HepG2 (cell line): ENCODE measurements around the gene TBC1D24. TPM values are rescaled to one million over a fixed set of nuclear protein-coding genes. Genes with fewer than 3 reads are reported as not detected.

Experiments used
- GABPA ChIP-seq, 2 experiments: IDR thresholded peaks; 2 replicates each; pipeline ENCODE4 v1.6.1; 2011 to 2016; ENCODE audit warnings: low read depth in 2 of 2, low read length in 1 of 2, missing biosample characterization in 1 of 2, missing genetic modification characterization in 1 of 2
- GTF2F1 ChIP-seq: fragments of 150-350 bp; IDR thresholded peaks from 2 replicates; pipeline ENCODE4 v1.6.1; 2014; ENCODE audit warnings: low read length
- HMGA1 ChIP-seq: sonication (generic); formaldehyde crosslinking; conservative IDR thresholded peaks from 2 replicates; pipeline ENCODE4 v1.4.0; 2020; ENCODE audit warnings: missing genetic modification reagents
- IRX3 ChIP-seq: sonication (generic); formaldehyde crosslinking; IDR thresholded peaks from 2 replicates; pipeline ENCODE4 v1.8.1; 2023; ENCODE audit warnings: mild to moderate bottlenecking, low read depth, missing genetic modification reagents, borderline replicate concordance
- KDM3A ChIP-seq: IDR thresholded peaks from 2 replicates; pipeline ENCODE4 v1.6.1; 2018; ENCODE audit warnings: low read depth, missing compliant biosample characterization
- KDM6A ChIP-seq: IDR thresholded peaks from 2 replicates; pipeline ENCODE4 v1.6.1; 2016; ENCODE audit warnings: low read depth
- KLF16 ChIP-seq, 2 experiments: sonication (generic) in 1 of 2; formaldehyde crosslinking in 1 of 2; IDR thresholded peaks; 2 replicates each; pipeline versions ENCODE4 v1.6.1 to v1.8.0; 2016 to 2023; ENCODE audit warnings: missing genetic modification reagents in 2 of 2, missing compliant biosample characterization in 1 of 2
- LBX2 ChIP-seq: sonication (generic); formaldehyde crosslinking; IDR thresholded peaks from 2 replicates; pipeline ENCODE4 v1.5.0; 2020; ENCODE audit warnings: missing genetic modification reagents, mild to moderate bottlenecking, borderline replicate concordance
- MED8 ChIP-seq: sonication (generic); formaldehyde crosslinking; IDR thresholded peaks from 2 replicates; pipeline ENCODE4 v1.8.1; 2023; ENCODE audit warnings: mild to moderate bottlenecking, missing genetic modification reagents; ENCODE audit not compliant: insufficient replicate concordance
- MIXL1 ChIP-seq: IDR thresholded peaks from 2 replicates; pipeline ENCODE4 v1.6.1; 2016
- NCOA1 ChIP-seq: sonication (generic); formaldehyde crosslinking; IDR thresholded peaks from 2 replicates; pipeline ENCODE4 v1.9.0; 2021; ENCODE audit warnings: missing genetic modification reagents
- NPAS2 ChIP-seq: sonication (generic); formaldehyde crosslinking; IDR thresholded peaks from 2 replicates; pipeline ENCODE4 v1.8.0; 2022; ENCODE audit warnings: mild to moderate bottlenecking, missing genetic modification reagents, borderline replicate concordance
- SMC3 ChIP-seq: IDR thresholded peaks from 2 replicates; pipeline ENCODE4 v1.6.1; 2011; ENCODE audit warnings: low read length, improper control_type of control experiment
- SNRNP70 ChIP-seq: fragments of 200-400 bp; formaldehyde crosslinking; IDR thresholded peaks from 2 replicates; pipeline ENCODE4 v1.6.1; 2017; ENCODE audit warnings: mild to moderate bottlenecking, low read depth, low read length, moderate library complexity
- ZNF280B ChIP-seq: sonication (generic); formaldehyde crosslinking; IDR thresholded peaks from 2 replicates; pipeline ENCODE4 v1.5.0; 2020; ENCODE audit warnings: missing genetic modification reagents, mild to moderate bottlenecking, borderline replicate concordance
- ZNF557 ChIP-seq: sonication (generic); formaldehyde crosslinking; IDR thresholded peaks from 2 replicates; pipeline ENCODE4 v1.4.0; 2020; ENCODE audit warnings: missing genetic modification reagents
- ZNF580 ChIP-seq: IDR thresholded peaks from 2 replicates; pipeline ENCODE4 v1.6.1; 2016; ENCODE audit warnings: low read depth, borderline replicate concordance
- ZNF598 ChIP-seq: sonication (generic); formaldehyde crosslinking; IDR thresholded peaks from 2 replicates; pipeline ENCODE4 v1.5.1; 2020; ENCODE audit warnings: mild to moderate bottlenecking, missing genetic modification reagents, borderline replicate concordance
- ZNF614 ChIP-seq: IDR thresholded peaks from 2 replicates; pipeline ENCODE4 v1.6.1; 2018; ENCODE audit warnings: missing biosample characterization, missing genetic modification reagents, inconsistent platforms, borderline replicate concordance
- polyA plus RNA-seq, 8 experiments: library from polyadenylated mRNA; depleted of rRNA in 3 of 8; stranded (reverse) in 7 of 8; unstranded in 1 of 8; fragments of >200 nt; fragmentation: Illumina TruSeq in 4 of 8; extraction: Trizol in 4 of 8; gene quantifications; 2 replicates each; pipeline versions ENCODE4 v1.2.1 to v1.2.3, GENCODE V29; 2011 to 2016; ENCODE audit warnings: low read depth in 4 of 8, missing spikeins in 1 of 8, mixed read lengths in 1 of 8; ENCODE audit not compliant: insufficient read depth in 1 of 8
- total RNA-seq, 5 experiments: library from RNA; depleted of rRNA; stranded (reverse); fragments of >200 nt; fragmentation: Illumina TruSeq; extraction: Trizol; gene quantifications; 2 replicates each; pipeline ENCODE4 v1.2.3, GENCODE V29; 2016; ENCODE audit warnings: low read depth in 1 of 5
- TF ChIP-seq, protein P1 (sequence below): sonication (generic); formaldehyde crosslinking; IDR thresholded peaks from 2 replicates; pipeline ENCODE4 v1.4.0; 2020; ENCODE audit warnings: mild to moderate bottlenecking, missing genetic modification reagents
- TF ChIP-seq, protein P2 (sequence below): sonication (generic); formaldehyde crosslinking; IDR thresholded peaks from 2 replicates; pipeline ENCODE4 v1.9.0; 2021; ENCODE audit warnings: missing genetic modification reagents, borderline replicate concordance
- TF ChIP-seq, protein P3 (sequence below): sonication (generic); formaldehyde crosslinking; IDR thresholded peaks from 2 replicates; pipeline ENCODE4 v1.8.0; 2022; ENCODE audit warnings: low read depth, missing genetic modification reagents

TBC1D24 gene
- total and polyA plus RNA-seq, 2 of the 13 experiments (the other 11 are each of a cell fraction or from before 2014, with no cell fraction given), result 7.7 to 13.7 TPM

DNA sequence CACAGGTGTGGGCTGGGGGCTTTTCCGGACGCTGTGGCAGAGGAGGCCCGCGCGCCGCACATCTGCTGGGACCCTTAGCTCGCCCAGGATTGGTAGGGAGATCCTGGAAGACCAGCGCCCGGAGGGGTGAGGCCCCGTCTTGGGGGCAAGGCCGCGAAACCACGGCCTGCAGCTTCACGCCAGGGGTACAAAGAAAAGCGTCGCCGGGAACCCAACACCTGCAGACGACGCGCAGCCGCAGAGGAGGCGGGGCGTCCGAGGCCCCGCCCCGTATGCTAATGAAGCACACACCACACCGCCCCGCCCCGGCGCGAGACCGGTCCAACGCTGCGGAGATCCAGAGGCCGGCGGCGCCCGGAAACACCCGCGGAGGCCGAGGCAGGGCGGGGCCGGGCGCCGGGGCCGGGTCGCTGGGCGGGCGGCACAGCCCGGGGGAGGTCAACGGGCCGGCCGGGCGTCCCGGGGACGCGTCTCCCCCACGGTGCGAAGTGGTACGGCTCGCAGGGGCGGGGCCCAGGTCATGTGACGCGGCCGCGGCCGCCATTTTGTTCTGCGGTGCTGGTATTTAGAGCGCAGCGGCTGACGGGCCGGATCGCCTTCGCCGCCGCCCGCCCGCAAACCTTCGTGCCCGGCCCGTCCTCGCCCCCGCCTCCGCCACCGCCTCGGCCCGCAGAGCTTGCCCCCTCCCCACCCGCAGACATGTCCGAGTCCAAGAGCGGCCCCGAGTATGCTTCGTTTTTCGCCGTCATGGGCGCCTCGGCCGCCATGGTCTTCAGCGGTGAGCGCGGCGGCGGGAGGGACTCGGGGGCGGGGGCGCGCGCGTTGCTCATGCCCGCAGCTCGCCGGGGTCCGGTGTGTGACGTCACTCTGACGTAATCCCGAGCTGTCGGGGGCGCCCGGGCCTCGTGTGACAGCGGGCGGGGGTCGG, 38.7 kb downstream of the TBC1D24 start, which contains the start of gene ATP6V0C (continued):
- TF ChIP-seq ZNF557 (CRISPR knock-in tag) (no peak), SMC3 (no peak), ZNF280B (CRISPR knock-in tag) (no peak), GTF2F1 (0 out of 2 replicates have a peak, but pooled peaks have one; percentile 34), KDM6A (CRISPR knock-in tag) (0 out of 2 replicates have a peak, but pooled peaks have one; percentile 24), GABPA (IDR thresholded peaks at IDR 0.05; ENCODE audit: low read depth, low read length) (peak; percentile 37; the same call in 1 of the 2 replicates), GABPA (CRISPR knock-in tag; IDR thresholded peaks at IDR 0.05; ENCODE audit: low read depth) (no peak), ZNF598 (CRISPR knock-in tag) (no peak), KLF16 (CRISPR knock-in tag; IDR thresholded peaks at IDR 0.05) (peak in 1 of 2 experiments; percentile 55; a peak in 1 of 4 replicates), NPAS2 (no peak), SNRNP70 (no peak), NCOA1 (CRISPR knock-in tag) (no peak), ZNF614 (CRISPR knock-in tag) (0 out of 2 replicates have a peak, but pooled peaks have one; percentile 22), LBX2 (CRISPR knock-in tag) (no peak), IRX3 (CRISPR knock-in tag) (0 out of 2 replicates have a peak, but pooled peaks have one; percentile 19), ZNF580 (CRISPR knock-in tag) (0 out of 2 replicates have a peak, but pooled peaks have one; percentile 31), MIXL1 (CRISPR knock-in tag) (no peak), KDM3A (no peak; the same call in 1 of the 2 replicates), HMGA1 (CRISPR knock-in tag) (no peak), MED8 (CRISPR knock-in tag) (peak; percentile 20)
- TF ChIP-seq, protein P1, sequence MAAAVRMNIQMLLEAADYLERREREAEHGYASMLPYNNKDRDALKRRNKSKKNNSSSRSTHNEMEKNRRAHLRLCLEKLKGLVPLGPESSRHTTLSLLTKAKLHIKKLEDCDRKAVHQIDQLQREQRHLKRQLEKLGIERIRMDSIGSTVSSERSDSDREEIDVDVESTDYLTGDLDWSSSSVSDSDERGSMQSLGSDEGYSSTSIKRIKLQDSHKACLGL (CRISPR knock-in tag), result no peak; the same call in 1 of the 2 replicates
- TF ChIP-seq, protein P2, sequence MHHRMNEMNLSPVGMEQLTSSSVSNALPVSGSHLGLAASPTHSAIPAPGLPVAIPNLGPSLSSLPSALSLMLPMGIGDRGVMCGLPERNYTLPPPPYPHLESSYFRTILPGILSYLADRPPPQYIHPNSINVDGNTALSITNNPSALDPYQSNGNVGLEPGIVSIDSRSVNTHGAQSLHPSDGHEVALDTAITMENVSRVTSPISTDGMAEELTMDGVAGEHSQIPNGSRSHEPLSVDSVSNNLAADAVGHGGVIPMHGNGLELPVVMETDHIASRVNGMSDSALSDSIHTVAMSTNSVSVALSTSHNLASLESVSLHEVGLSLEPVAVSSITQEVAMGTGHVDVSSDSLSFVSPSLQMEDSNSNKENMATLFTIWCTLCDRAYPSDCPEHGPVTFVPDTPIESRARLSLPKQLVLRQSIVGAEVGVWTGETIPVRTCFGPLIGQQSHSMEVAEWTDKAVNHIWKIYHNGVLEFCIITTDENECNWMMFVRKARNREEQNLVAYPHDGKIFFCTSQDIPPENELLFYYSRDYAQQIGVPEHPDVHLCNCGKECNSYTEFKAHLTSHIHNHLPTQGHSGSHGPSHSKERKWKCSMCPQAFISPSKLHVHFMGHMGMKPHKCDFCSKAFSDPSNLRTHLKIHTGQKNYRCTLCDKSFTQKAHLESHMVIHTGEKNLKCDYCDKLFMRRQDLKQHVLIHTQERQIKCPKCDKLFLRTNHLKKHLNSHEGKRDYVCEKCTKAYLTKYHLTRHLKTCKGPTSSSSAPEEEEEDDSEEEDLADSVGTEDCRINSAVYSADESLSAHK (CRISPR knock-in tag), result no peak
- TF ChIP-seq, protein P3, sequence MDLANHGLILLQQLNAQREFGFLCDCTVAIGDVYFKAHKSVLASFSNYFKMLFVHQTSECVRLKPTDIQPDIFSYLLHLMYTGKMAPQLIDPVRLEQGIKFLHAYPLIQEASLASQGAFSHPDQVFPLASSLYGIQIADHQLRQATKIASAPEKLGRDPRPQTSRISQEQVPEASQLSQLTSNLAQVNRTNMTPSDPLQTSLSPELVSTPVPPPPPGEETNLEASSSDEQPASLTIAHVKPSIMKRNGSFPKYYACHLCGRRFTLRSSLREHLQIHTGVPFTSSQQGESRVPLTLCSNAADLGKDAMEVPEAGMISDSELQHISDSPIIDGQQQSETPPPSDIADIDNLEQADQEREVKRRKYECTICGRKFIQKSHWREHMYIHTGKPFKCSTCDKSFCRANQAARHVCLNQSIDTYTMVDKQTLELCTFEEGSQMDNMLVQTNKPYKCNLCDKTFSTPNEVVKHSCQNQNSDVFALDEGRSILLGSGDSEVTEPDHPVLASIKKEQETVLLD (CRISPR knock-in tag), result peak; percentile 99
